Measurements from ENCODE around the gene SPRY2.

DNA sequence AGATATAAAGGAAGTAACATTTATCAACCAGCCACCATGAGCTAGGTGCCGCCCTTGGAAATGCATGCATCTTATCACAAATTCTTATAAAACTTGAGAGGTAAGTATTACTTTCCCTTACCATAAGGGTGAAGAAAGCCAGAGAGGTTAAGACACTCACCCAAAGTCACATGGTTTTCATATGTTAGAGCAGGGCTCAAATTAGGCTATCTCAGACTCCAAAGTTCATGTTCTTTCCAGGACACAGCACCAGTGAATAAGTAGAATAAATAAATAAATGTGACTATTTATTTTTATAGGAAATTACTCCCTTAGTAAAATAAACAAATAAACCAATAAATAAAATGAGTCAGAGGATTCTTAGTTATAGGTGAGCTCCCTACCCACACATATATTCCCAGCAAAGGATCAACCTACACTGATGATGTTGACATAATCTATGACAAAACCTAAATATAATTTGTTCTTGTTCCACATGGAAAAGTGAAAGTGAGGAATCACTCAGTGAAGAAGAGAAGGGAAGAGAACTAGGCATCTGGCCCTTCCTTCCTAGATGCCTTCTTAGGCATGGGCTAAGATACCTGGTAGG lies 27.2 kb downstream of the SPRY2 start:
- TF ChIP-seq, protein P1, sequence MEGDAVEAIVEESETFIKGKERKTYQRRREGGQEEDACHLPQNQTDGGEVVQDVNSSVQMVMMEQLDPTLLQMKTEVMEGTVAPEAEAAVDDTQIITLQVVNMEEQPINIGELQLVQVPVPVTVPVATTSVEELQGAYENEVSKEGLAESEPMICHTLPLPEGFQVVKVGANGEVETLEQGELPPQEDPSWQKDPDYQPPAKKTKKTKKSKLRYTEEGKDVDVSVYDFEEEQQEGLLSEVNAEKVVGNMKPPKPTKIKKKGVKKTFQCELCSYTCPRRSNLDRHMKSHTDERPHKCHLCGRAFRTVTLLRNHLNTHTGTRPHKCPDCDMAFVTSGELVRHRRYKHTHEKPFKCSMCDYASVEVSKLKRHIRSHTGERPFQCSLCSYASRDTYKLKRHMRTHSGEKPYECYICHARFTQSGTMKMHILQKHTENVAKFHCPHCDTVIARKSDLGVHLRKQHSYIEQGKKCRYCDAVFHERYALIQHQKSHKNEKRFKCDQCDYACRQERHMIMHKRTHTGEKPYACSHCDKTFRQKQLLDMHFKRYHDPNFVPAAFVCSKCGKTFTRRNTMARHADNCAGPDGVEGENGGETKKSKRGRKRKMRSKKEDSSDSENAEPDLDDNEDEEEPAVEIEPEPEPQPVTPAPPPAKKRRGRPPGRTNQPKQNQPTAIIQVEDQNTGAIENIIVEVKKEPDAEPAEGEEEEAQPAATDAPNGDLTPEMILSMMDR (IDR thresholded peaks at IDR 0.05) = no peak
- TF ChIP-seq POLR2A (IDR thresholded peaks at IDR 0.05) = no peak

Measured in suprapubic skin (tissue), 3 donors.